HCT116 (cell line): ENCODE measurements around the gene LRCH3. TPM values are rescaled to one million over a fixed set of nuclear protein-coding genes. Genes with fewer than 3 reads are reported as not detected.

ENCODE experiments used
- ATAC-seq: fragments of 200-7000 bp; cut with Tn5 transposase; 2 replicates; pipeline ENCODE4 v1.9.1; 2020; ENCODE audit warnings: mild to moderate bottlenecking, moderate library complexity
- BruUV-seq: library from RNA; stranded (reverse); fragments of 400-500 nt; replicated peaks from 2 replicates; lab custom pipeline; 2021; lab: Mats Ljungman, UMichigan
- CTCF ChIA-PET: fragments of 300-600 bp; sonication (Branson Sonifier 250); formaldehyde crosslinking; loops from one replicate; lab custom pipeline; 2021; ENCODE audit warnings: antibody characterized with exemption; lab: Charles Lee
- POLR2A ChIA-PET: fragments of 300-600, 350-600 bp; sonication (Branson Sonifier 250); formaldehyde crosslinking; loops from one replicate; lab custom pipeline; 2021; ENCODE audit warnings: antibody characterized with exemption; lab: Charles Lee
- RAD21 ChIA-PET, 2 experiments: fragments of 300-600 bp; sonication (Branson Sonifier 250); formaldehyde crosslinking; loops; one replicate each; lab custom pipeline; 2023; ENCODE audit warnings: low total read pairs in 2 of 2; ENCODE audit not compliant: uncharacterized antibody in 2 of 2, unreplicated experiment in 2 of 2, low non-redundant PET in 1 of 2; lab: Charles Lee
- DNase-seq: peaks from one replicate; pipeline ENCODE4 v3.0.0-alpha.2; 2010; ENCODE audit warnings: low read depth, low spot score
- H2AFZ ChIP-seq: fragments of 200-600 bp; shearing (Covaris generic), sonication (generic); 2 replicates; pipeline ENCODE4 v1.6.1; 2017; ENCODE audit warnings: low read depth, mixed run types, mixed read lengths, antibody characterized with exemption, low read length; ENCODE audit not compliant: poor library complexity, severe bottlenecking
- H3K27ac ChIP-seq: 2 replicates; pipeline ENCODE4 v1.5.1; 2012; ENCODE audit warnings: low read depth, low read length
- H3K27me3 ChIP-seq: fragments of 200-600 bp; sonication (generic); 2 replicates; pipeline ENCODE4 v1.6.1; 2016; ENCODE audit warnings: mixed run types, low read length, mixed read lengths; ENCODE audit not compliant: insufficient read depth
- H3K36me3 ChIP-seq, 2 experiments: fragments of 200-500 bp in 1 of 2; fragments of 200-600 bp in 1 of 2; sonication (Bioruptor generic) in 1 of 2; sonication (generic) in 1 of 2; 2 replicates each; pipeline versions ENCODE4 v1.5.1 to v1.6.1; 2014 to 2016; ENCODE audit warnings: low read length in 2 of 2, inconsistent platforms in 1 of 2, mixed read lengths in 1 of 2, mixed run types in 1 of 2; ENCODE audit not compliant: insufficient read depth in 2 of 2, control insufficient read depth in 1 of 2
- H3K4me1 ChIP-seq, 2 experiments: fragments of 200-600 bp in 1 of 2; sonication (generic) in 1 of 2; 2 replicates each; pipeline versions ENCODE4 v1.5.1 to v1.6.1; 2012 to 2017; ENCODE audit warnings: low read length in 2 of 2, inconsistent platforms in 1 of 2, mild to moderate bottlenecking in 1 of 2, mixed read lengths in 1 of 2, mixed run types in 1 of 2, moderate library complexity in 1 of 2; ENCODE audit not compliant: insufficient read depth in 2 of 2, control insufficient read depth in 1 of 2
- H3K4me2 ChIP-seq: fragments of 200-600 bp; sonication (generic); 2 replicates; pipeline ENCODE4 v1.6.1; 2017; ENCODE audit warnings: mixed run types, low read length, mixed read lengths
- H3K4me3 ChIP-seq, 2 experiments: fragments of 200-600 bp in 1 of 2; sonication (generic) in 1 of 2; replicated peaks in 1 of 2; 2 replicates each; pipeline ENCODE4 v1.5.1; 2011 to 2016; ENCODE audit warnings: low read length in 2 of 2, control low read depth in 1 of 2, low read depth in 1 of 2, mild to moderate bottlenecking in 1 of 2, mixed read lengths in 1 of 2, mixed run types in 1 of 2
- H3K79me2 ChIP-seq: fragments of 200-600 bp; sonication (generic); 2 replicates; pipeline ENCODE4 v1.6.1; 2017; ENCODE audit warnings: mild to moderate bottlenecking, mixed run types, low read length, moderate library complexity, mixed read lengths; ENCODE audit not compliant: insufficient read depth
- H3K9ac ChIP-seq: fragments of 200-600 bp; sonication (generic); 2 replicates; pipeline ENCODE4 v1.6.1; 2016; ENCODE audit warnings: low read length, mixed read lengths
- H3K9me2 ChIP-seq: fragments of 200-600 bp; sonication (generic), shearing (Covaris generic); 2 replicates; pipeline ENCODE4 v1.6.1; 2017; ENCODE audit warnings: mixed run types, mild to moderate bottlenecking, moderate library complexity; ENCODE audit not compliant: insufficient read depth
- H3K9me3 ChIP-seq, 2 experiments: fragments of 200-500 bp in 1 of 2; fragments of 200-600 bp in 1 of 2; sonication (Bioruptor generic) in 1 of 2; sonication (generic) in 1 of 2; 2 replicates each; pipeline ENCODE4 v1.6.1; 2014 to 2017; ENCODE audit warnings: low read length in 2 of 2, mixed read lengths in 2 of 2, inconsistent platforms in 1 of 2, low read depth in 1 of 2, mild to moderate bottlenecking in 1 of 2, mixed run types in 1 of 2, moderate library complexity in 1 of 2; ENCODE audit not compliant: control insufficient read depth in 1 of 2, insufficient read depth in 1 of 2
- H4K20me1 ChIP-seq: fragments of 200-600 bp; sonication (generic), shearing (Covaris generic); 2 replicates; pipeline ENCODE4 v1.6.1; 2017; ENCODE audit warnings: mixed run types, mild to moderate bottlenecking, moderate library complexity; ENCODE audit not compliant: insufficient read depth
- CBX3 ChIP-seq: IDR thresholded peaks from 2 replicates; pipeline ENCODE4 v1.6.1; 2012; ENCODE audit warnings: low read depth
- CEBPB ChIP-seq: IDR thresholded peaks from 2 replicates; pipeline ENCODE4 v1.6.1; 2012; ENCODE audit warnings: low read depth
- EGR1 ChIP-seq: IDR thresholded peaks from 2 replicates; pipeline ENCODE4 v1.6.1; 2012; ENCODE audit warnings: low read depth
- ELF1 ChIP-seq: IDR thresholded peaks from 2 replicates; pipeline ENCODE4 v1.6.1; 2012; ENCODE audit warnings: low read depth, borderline replicate concordance
- EZH2 ChIP-seq: fragments of 200-600 bp; sonication (generic); IDR thresholded peaks from 2 replicates; pipeline ENCODE4 v1.6.1; 2017; ENCODE audit warnings: antibody characterized with exemption, mixed run types
- JUND ChIP-seq: IDR thresholded peaks from 2 replicates; pipeline ENCODE4 v1.6.1; 2012
- POLR2A ChIP-seq: IDR thresholded peaks from 2 replicates; pipeline ENCODE4 v1.7.0; 2011; ENCODE audit warnings: borderline replicate concordance; ENCODE audit not compliant: insufficient read depth, insufficient read length; ENCODE audit errors: extremely low read depth
- POLR2AphosphoS5 ChIP-seq: IDR thresholded peaks from 2 replicates; pipeline ENCODE4 v1.6.1; 2011; ENCODE audit warnings: mild to moderate bottlenecking, low read depth, low read length, moderate library complexity
- SIN3A ChIP-seq: IDR thresholded peaks from 2 replicates; pipeline ENCODE4 v1.6.1; 2012; ENCODE audit warnings: low read depth
- SP1 ChIP-seq: IDR thresholded peaks from 2 replicates; pipeline ENCODE4 v1.6.1; 2012; ENCODE audit warnings: low read depth
- YY1 ChIP-seq: IDR thresholded peaks from 2 replicates; pipeline ENCODE4 v1.6.1; 2011; ENCODE audit warnings: low read length, low read depth, moderate library complexity, mild to moderate bottlenecking; ENCODE audit not compliant: insufficient replicate concordance; ENCODE audit errors: extremely low read depth
- ZFX ChIP-seq: fragments of 450-650 bp; IDR thresholded peaks from 2 replicates; pipeline ENCODE4 v1.6.1; 2017
- ZNF274 ChIP-seq: fragments of 200-500 bp; sonication (Bioruptor generic); IDR thresholded peaks from 2 replicates; pipeline ENCODE4 v1.6.1; 2014; ENCODE audit warnings: mild to moderate bottlenecking, low read depth, low read length, inconsistent platforms
- intact Hi-C: fragments of 100-400 bp; cut with micrococcal nuclease; formaldehyde crosslinking; loops from 2 replicates; pipeline ENCODE4 v1.10.0; 2022
- total RNA-seq: library from RNA; stranded (reverse); gene quantifications from one replicate; pipeline ENCODE4 v1.2.1, GENCODE V29; 2021; ENCODE audit not compliant: unreplicated experiment
- TF ChIP-seq, protein P1 (sequence below): IDR thresholded peaks from 2 replicates; pipeline ENCODE4 v1.6.1; 2012; ENCODE audit warnings: low read depth
- TF ChIP-seq, protein P2 (sequence below): IDR thresholded peaks from 2 replicates; pipeline ENCODE4 v1.6.1; 2012
- TF ChIP-seq, protein P3 (sequence below): IDR thresholded peaks from 2 replicates; pipeline ENCODE4 v1.6.1; 2012

The LRCH3 gene
- total RNA-seq, 1 experiment from 2014 or later: 38.1 TPM

DNA sequence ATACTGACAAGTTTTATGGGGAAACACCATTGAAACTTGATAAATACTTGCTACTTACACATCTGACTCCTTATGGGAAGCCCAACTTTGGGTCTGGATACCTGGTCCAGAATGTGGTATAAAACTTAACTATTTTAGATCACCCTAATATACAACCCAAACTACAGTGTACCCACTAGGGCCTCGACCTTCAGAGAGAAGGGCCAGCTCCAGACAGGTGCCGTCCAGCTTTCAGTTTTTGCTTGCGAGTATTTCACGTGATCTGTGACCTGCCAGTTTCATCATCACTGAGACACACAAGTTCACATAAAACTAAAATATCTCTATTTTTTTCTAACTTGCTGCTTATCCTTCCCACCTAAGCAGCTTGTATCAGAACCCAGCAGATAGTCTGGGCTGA, 99.6 kb downstream of the LRCH3 start:
- H3K4me3 ChIP-seq: no peak overlapping the region
- no TSS peak for BruUV-seq
- no peaks in the 10 kb centered on the region for H3K79me2 ChIP-seq
- H3K36me3 ChIP-seq: no peaks in the 10 kb centered on the region
- H3K27ac ChIP-seq: no peak overlapping the region
- intact Hi-C loops: no loop called here
- H3K4me2 ChIP-seq: no peak overlapping the region
- TF ChIP-seq, protein P1, sequence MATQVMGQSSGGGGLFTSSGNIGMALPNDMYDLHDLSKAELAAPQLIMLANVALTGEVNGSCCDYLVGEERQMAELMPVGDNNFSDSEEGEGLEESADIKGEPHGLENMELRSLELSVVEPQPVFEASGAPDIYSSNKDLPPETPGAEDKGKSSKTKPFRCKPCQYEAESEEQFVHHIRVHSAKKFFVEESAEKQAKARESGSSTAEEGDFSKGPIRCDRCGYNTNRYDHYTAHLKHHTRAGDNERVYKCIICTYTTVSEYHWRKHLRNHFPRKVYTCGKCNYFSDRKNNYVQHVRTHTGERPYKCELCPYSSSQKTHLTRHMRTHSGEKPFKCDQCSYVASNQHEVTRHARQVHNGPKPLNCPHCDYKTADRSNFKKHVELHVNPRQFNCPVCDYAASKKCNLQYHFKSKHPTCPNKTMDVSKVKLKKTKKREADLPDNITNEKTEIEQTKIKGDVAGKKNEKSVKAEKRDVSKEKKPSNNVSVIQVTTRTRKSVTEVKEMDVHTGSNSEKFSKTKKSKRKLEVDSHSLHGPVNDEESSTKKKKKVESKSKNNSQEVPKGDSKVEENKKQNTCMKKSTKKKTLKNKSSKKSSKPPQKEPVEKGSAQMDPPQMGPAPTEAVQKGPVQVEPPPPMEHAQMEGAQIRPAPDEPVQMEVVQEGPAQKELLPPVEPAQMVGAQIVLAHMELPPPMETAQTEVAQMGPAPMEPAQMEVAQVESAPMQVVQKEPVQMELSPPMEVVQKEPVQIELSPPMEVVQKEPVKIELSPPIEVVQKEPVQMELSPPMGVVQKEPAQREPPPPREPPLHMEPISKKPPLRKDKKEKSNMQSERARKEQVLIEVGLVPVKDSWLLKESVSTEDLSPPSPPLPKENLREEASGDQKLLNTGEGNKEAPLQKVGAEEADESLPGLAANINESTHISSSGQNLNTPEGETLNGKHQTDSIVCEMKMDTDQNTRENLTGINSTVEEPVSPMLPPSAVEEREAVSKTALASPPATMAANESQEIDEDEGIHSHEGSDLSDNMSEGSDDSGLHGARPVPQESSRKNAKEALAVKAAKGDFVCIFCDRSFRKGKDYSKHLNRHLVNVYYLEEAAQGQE: no peak
- TF ChIP-seq SP1 (no peak), POLR2AphosphoS5 (no peak), CBX3 (no peak), EZH2 (no peak), YY1 (no peak), CEBPB (no peak), POLR2A (no peak), JUND (no peak), ELF1 (no peak), ZFX (no peak), EGR1 (no peak), SIN3A (no peak), ZNF274 (no peak)
- TF ChIP-seq, protein P2, sequence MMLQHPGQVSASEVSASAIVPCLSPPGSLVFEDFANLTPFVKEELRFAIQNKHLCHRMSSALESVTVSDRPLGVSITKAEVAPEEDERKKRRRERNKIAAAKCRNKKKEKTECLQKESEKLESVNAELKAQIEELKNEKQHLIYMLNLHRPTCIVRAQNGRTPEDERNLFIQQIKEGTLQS: no peak
- TF ChIP-seq, protein P3, sequence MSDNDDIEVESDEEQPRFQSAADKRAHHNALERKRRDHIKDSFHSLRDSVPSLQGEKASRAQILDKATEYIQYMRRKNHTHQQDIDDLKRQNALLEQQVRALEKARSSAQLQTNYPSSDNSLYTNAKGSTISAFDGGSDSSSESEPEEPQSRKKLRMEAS: no peak
- peaks cover 0 to 14% of the 10 kb centered on the region in 2 experiments; a peak in 2 of 4 replicates for H3K4me1 ChIP-seq
- ATAC-seq (no peak), DNase-seq (no peak)
- ChIA-PET CTCF (no interaction called here), POLR2A (no interaction called here), RAD21 (no interaction called here)
- no peaks in the 10 kb centered on the region for H3K9me3 ChIP-seq
- H3K9ac ChIP-seq: no peak overlapping the region
- H3K27me3 ChIP-seq: no peaks in the 10 kb centered on the region
- H4K20me1 ChIP-seq: no peaks in the 10 kb centered on the region
- no peaks in the 10 kb centered on the region for H3K9me2 ChIP-seq
- no peak overlapping the region for H2AFZ ChIP-seq
